T-helper 1 cell treated with Interleukin-12 subunit alpha and Interleukin-12 subunit beta and Interleukin-4 antibody, amounts not matched to agents 30 ng/mL and 1 ng/mL, for 36 hours (primary cell): ENCODE results near the gene CLPSL1. TPM values are rescaled to one million over a fixed set of nuclear protein-coding genes. Genes with fewer than 3 reads are reported as not detected.

Source experiments
- total RNA-seq: library from RNA; stranded (reverse); gene quantifications from 2 replicates; pipeline ENCODE4 v1.2.3, GENCODE V29; 2022

The CLPSL1 gene
- total RNA-seq, 1 donor from 2014 or later, result not detected

Other genes with a start within 250 kb of the CLPSL1 start
- gene FKBP5, start 92.1 kb upstream of the CLPSL1 start, total RNA-seq, result 64.0 and 64.4 TPM in 2 replicates
- 0.66 and 0.88 TPM in 2 replicates for gene ARMC12, start 44.0 kb upstream of the CLPSL1 start, total RNA-seq
- not detected in 2 replicates for gene CLPSL2, start 4.4 kb upstream of the CLPSL1 start, total RNA-seq
- gene CLPS, start 16.3 kb downstream of the CLPSL1 start, total RNA-seq, result not detected in 2 replicates
- gene LHFPL5, start 24.3 kb downstream of the CLPSL1 start, total RNA-seq, result not detected in 2 replicates
- 82.0 and 93.4 TPM in 2 replicates for gene SRPK1, start 140.1 kb downstream of the CLPSL1 start, total RNA-seq
- gene SLC26A8, start 243.6 kb downstream of the CLPSL1 start, total RNA-seq, result not detected in 2 replicates
- gene MAPK14, start 246.8 kb downstream of the CLPSL1 start, total RNA-seq, result 62.9 and 64.9 TPM in 2 replicates